ENCODE data around the gene PCDHA6. TPM values are rescaled to one million over a fixed set of nuclear protein-coding genes. Genes with fewer than 3 reads are reported as not detected.
"Not testable (repeated sequence)": the region's sequence is repeated elsewhere in the genome, so short reads cannot be mapped to it uniquely, and the experiment has no call there.

The PCDHA6 gene
- total RNA-seq, 1 experiment from 2014 or later = not detected

DNA sequence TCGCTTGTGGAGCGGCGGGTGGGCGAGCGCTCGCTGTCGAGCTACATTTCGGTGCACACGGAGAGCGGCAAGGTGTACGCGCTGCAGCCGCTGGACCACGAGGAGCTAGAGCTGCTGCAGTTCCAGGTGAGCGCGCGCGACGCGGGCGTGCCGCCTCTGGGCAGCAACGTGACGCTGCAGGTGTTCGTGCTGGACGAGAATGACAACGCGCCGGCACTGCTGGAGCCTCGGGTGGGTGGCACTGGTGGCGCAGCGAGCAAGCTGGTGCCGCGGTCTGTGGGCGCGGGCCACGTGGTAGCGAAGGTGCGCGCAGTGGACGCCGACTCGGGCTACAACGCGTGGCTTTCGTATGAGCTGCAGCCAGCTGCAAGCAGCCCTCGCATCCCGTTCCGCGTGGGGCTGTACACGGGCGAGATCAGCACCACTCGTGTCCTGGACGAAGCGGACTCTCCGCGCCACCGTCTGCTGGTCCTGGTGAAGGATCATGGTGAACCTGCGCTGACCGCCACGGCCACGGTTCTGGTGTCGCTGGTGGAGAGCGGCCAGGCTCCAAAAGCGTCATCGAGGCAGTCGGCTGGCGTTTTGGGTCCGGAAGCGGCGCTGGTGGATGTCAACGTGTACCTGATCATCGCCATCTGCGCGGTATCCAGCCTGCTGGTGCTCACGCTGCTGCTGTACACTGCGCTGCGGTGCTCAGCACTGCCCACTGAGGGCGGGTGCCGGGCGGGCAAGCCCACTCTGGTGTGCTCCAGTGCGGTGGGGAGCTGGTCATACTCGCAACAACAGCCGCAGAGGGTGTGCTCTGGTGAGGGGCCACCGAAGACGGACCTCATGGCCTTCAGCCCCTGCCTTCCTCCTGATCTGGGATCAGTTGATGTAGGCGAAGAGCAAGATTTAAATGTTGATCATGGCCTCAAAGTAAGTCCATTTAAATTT, 15.3 kb downstream of the PCDHA6 start:
- DNase-seq (ENCODE audit: low read depth, low spot score) (no peak), ATAC-seq (no peak)
- no peak overlapping the region for H3K27ac ChIP-seq (ENCODE audit: low read depth, low read length)
- RAD21 ChIA-PET (ENCODE audit: low non-redundant PET in 1 of 2, low total read pairs in 2 of 2, uncharacterized antibody in 2 of 2, unreplicated experiment in 2 of 2) = no interaction called here
- no peaks in the 10 kb centered on the region for H3K27me3 ChIP-seq (ENCODE audit: insufficient read depth, low read length)
- no peak overlapping the region for H3K9ac ChIP-seq (ENCODE audit: low read length)
- no peak for TF ChIP-seq CEBPB (IDR thresholded peaks at IDR 0.05; ENCODE audit: low read depth)
- TF ChIP-seq EGR1 (IDR thresholded peaks at IDR 0.05; ENCODE audit: low read depth) = no peak
- no peak for TF ChIP-seq SRF (IDR thresholded peaks at IDR 0.05; ENCODE audit: low read depth)
- no peak for TF ChIP-seq TCF7L2 (IDR thresholded peaks at IDR 0.05; ENCODE audit: borderline replicate concordance, extremely low read depth, insufficient read depth, insufficient read length)
- TF ChIP-seq ZNF274 (IDR thresholded peaks at IDR 0.05; ENCODE audit: low read depth, low read length) = no peak
- no peak for TF ChIP-seq POLR2AphosphoS5 (IDR thresholded peaks at IDR 0.05; ENCODE audit: low read depth, low read length)
- no peak for TF ChIP-seq FOSL1 (IDR thresholded peaks at IDR 0.05; ENCODE audit: low read depth)
- H3K4me1 ChIP-seq (ENCODE audit: control insufficient read depth in 1 of 2, insufficient read depth in 2 of 2, low read length in 2 of 2) = no peaks in the 10 kb centered on the region
- no peak overlapping the region for H3K4me3 ChIP-seq (replicated peaks in 1 of 2; ENCODE audit: low read depth in 1 of 2, low read length in 2 of 2)
- intact Hi-C loops (cut with micrococcal nuclease) = no loop called here
- no peaks in the 10 kb centered on the region for H3K9me3 ChIP-seq (ENCODE audit: control insufficient read depth in 1 of 2, insufficient read depth in 1 of 2, low read depth in 1 of 2, low read length in 2 of 2)
- no TSS peak for BruUV-seq (replicated peaks)
- CTCF ChIA-PET = no interaction called here
- H3K79me2 ChIP-seq (ENCODE audit: insufficient read depth, low read length) = no peaks in the 10 kb centered on the region
- H3K4me2 ChIP-seq (ENCODE audit: low read length) = no peak overlapping the region
- no peak overlapping the region for H2AFZ ChIP-seq (ENCODE audit: low read depth, low read length, poor library complexity, severe bottlenecking)
- no peaks in the 10 kb centered on the region for H3K9me2 ChIP-seq (ENCODE audit: insufficient read depth)
- H3K36me3 ChIP-seq (ENCODE audit: control insufficient read depth in 1 of 2, insufficient read depth in 2 of 2, low read length in 2 of 2) = no peaks in the 10 kb centered on the region
- POLR2A ChIA-PET = no interaction called here
- no peaks in the 10 kb centered on the region for H4K20me1 ChIP-seq (ENCODE audit: insufficient read depth)

DNA sequence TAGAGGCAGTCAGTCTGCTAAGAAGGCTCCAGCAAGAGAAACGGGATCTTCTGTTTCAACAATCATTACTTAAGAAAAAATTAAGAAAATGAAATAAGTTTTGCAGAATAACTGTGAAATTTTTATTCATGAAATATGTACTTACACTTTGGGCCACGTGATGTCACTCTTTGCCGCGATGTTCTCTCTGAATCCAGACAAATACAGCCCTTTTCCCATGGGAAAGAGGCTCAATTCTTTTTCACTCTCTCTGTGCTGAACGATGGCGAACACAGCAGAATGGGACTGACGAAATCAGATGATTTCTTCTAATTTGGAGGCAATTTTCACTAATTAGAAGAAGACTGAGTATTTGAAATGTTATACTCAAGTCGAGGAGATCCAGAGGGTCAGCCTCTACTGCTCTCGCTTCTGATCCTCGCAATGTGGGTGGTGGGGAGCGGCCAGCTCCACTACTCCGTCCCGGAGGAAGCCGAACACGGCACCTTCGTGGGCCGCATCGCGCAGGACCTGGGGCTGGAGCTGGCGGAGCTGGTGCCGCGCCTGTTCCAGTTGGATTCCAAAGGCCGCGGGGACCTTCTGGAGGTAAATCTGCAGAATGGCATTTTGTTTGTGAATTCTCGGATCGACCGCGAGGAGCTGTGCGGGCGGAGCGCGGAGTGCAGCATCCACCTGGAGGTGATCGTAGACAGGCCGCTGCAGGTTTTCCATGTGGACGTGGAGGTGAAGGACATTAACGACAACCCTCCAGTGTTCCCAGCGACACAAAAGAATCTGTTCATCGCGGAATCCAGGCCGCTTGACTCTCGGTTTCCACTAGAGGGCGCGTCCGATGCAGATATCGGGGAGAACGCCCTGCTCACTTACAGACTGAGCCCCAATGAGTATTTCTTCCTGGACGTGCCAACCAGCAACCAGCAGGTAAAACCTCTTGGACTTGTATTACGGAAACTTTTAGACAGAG, 20.7 kb downstream of the PCDHA6 start, which contains the start of gene PCDHA9:
PCDHA9 (plus strand) TSS at position 244 of the 964 bp plus-strand sequence; CDS start at position 358, 114 bp downstream.
- DNase-seq (ENCODE audit: low read depth, low spot score); H3K36me3 ChIP-seq (ENCODE audit: control insufficient read depth in 1 of 2, insufficient read depth in 2 of 2, low read length in 2 of 2); POLR2A ChIA-PET; H3K4me3 ChIP-seq (replicated peaks in 1 of 2; ENCODE audit: low read depth in 1 of 2, low read length in 2 of 2); ATAC-seq; H3K4me2 ChIP-seq (ENCODE audit: low read length); BruUV-seq (replicated peaks); CTCF ChIA-PET; H3K79me2 ChIP-seq (ENCODE audit: insufficient read depth, low read length); H3K27ac ChIP-seq (ENCODE audit: low read depth, low read length); H3K9me2 ChIP-seq (ENCODE audit: insufficient read depth); H3K9ac ChIP-seq (ENCODE audit: low read length); RAD21 ChIA-PET (ENCODE audit: low non-redundant PET in 1 of 2, low total read pairs in 2 of 2, uncharacterized antibody in 2 of 2, unreplicated experiment in 2 of 2); intact Hi-C loops (cut with micrococcal nuclease); H2AFZ ChIP-seq (ENCODE audit: low read depth, low read length, poor library complexity, severe bottlenecking); H4K20me1 ChIP-seq (ENCODE audit: insufficient read depth); H3K27me3 ChIP-seq (ENCODE audit: insufficient read depth, low read length); H3K9me3 ChIP-seq (ENCODE audit: control insufficient read depth in 1 of 2, insufficient read depth in 1 of 2, low read depth in 1 of 2, low read length in 2 of 2); H3K4me1 ChIP-seq (ENCODE audit: control insufficient read depth in 1 of 2, insufficient read depth in 2 of 2, low read length in 2 of 2): not testable (repeated sequence)

DNA sequence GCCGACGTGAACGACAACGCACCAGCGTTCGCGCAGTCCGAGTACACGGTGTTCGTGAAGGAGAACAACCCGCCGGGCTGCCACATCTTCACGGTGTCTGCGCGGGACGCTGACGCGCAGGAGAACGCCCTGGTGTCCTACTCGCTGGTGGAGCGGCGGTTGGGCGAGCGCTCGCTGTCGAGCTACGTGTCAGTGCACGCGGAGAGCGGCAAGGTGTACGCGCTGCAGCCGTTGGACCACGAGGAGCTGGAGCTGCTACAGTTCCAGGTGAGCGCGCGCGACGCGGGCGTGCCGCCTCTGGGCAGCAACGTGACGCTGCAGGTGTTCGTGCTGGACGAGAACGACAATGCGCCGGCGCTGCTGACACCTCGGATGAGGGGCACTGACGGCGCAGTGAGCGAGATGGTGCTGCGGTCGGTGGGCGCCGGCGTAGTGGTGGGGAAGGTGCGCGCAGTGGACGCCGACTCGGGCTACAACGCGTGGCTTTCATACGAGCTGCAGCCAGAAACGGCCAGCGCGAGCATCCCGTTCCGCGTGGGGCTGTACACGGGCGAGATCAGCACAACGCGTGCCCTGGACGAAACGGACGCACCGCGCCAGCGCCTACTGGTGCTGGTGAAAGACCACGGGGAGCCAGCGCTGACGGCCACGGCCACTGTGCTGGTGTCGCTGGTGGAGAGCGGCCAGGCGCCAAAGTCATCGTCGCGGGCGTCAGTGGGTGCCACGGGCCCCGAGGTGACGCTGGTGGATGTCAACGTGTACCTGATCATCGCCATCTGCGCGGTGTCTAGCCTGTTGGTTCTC, 22.3 kb downstream of the PCDHA6 start:
- H3K79me2 ChIP-seq (ENCODE audit: insufficient read depth, low read length); H3K9me3 ChIP-seq (ENCODE audit: control insufficient read depth in 1 of 2, insufficient read depth in 1 of 2, low read depth in 1 of 2, low read length in 2 of 2); ATAC-seq; BruUV-seq (replicated peaks); DNase-seq (ENCODE audit: low read depth, low spot score); H2AFZ ChIP-seq (ENCODE audit: low read depth, low read length, poor library complexity, severe bottlenecking); H3K36me3 ChIP-seq (ENCODE audit: control insufficient read depth in 1 of 2, insufficient read depth in 2 of 2, low read length in 2 of 2); H3K4me2 ChIP-seq (ENCODE audit: low read length); H3K9ac ChIP-seq (ENCODE audit: low read length); RAD21 ChIA-PET (ENCODE audit: low non-redundant PET in 1 of 2, low total read pairs in 2 of 2, uncharacterized antibody in 2 of 2, unreplicated experiment in 2 of 2); H3K4me3 ChIP-seq (replicated peaks in 1 of 2; ENCODE audit: low read depth in 1 of 2, low read length in 2 of 2); H3K9me2 ChIP-seq (ENCODE audit: insufficient read depth); H3K27ac ChIP-seq (ENCODE audit: low read depth, low read length); H3K27me3 ChIP-seq (ENCODE audit: insufficient read depth, low read length); CTCF ChIA-PET; H3K4me1 ChIP-seq (ENCODE audit: control insufficient read depth in 1 of 2, insufficient read depth in 2 of 2, low read length in 2 of 2); POLR2A ChIA-PET; H4K20me1 ChIP-seq (ENCODE audit: insufficient read depth): not testable (repeated sequence)
- intact Hi-C loops (cut with micrococcal nuclease) = loop anchor here (10.0 kb wide), 1 partner anchor 715 kb away; no protein-coding TSS in a partner anchor
